CD4-positive, alpha-beta T cell treated with Interferon alpha-2 for 1 hour (primary cell): Measurements from ENCODE around the gene KCNE2.

Source experiments
- DNase-seq, 2 donors: peaks; one replicate each; pipeline ENCODE4 v3.0.0-alpha.2; 2020 to 2022

Gene KCNE2, protein sequence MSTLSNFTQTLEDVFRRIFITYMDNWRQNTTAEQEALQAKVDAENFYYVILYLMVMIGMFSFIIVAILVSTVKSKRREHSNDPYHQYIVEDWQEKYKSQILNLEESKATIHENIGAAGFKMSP

DNA sequence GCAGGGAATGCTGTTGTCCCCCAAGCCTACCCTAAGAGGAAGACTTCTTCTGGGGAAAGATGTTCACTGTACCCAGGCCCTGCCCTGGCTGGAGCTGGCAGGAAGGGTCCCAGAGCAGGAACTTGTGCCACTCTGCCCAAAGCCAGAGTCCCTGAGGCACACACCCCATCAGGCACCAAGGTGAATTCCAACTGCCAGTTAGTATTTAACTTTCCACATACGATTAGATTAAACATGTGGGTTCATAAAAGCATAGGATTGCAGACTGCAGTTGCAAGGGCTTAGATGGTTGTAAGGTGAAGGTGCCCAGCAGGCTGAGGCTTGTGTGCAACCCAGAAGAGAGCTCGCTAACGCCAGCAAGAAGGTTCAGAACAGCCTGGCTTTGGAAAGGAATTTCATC, at the start of gene KCNE2:
Gene KCNE2, plus strand, starts transcription at position 274 of the 400 bp plus-strand sequence. CDS start 6,473 bp downstream, outside the sequence.
- DNase-seq: no peak

- DNase-seq: no peak
Measured at GRCh38 chr21:34319585-34319984, 44.2 kb upstream of the KCNE2 start.

DNA sequence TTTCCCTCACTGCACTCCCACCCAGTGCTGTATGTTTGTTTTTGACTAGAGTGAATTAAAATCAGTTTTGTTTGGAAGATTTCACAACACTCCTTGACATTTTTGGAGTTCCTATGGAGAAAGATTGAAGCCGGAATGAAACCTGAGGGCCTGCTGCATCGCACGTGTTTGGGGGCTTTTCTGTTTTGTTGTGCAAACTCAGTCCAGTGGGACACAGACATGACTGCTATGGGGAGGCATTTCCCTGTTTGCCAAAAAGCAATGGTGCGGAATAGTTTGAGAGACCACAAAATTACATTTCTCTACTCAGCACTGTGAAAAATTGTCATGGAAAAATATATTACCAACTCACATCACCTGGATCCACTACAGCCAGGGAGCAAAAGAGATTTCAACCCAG, 43.8 kb upstream of the KCNE2 start:
- no peak for DNase-seq

DNA sequence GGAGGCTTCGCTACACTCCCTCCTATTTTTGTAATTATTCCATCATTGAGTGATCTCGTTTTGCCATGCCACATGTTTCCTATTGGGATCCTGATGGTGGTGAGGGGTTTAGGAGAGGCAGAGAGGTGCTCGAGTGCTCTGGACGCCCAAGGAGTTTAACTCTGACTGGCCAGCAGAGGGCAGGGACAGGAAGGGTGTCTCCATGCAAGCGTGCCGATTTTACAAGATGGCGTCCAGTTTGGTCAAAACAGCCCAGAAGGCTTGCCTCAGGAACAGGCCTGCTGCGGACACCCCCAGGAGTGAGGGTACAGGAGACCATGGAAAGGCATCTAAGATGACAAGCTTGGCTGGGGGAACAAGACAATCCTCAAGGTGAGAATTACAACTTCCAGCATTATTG, 33.8 kb upstream of the KCNE2 start:
- DNase-seq: no peak

GRCh38 chr21:34331726-34332125, 32.1 kb upstream of the KCNE2 start:
- DNase-seq: no peak

- DNase-seq: no peak
Measured at GRCh38 chr21:34332347-34332746, 31.5 kb upstream of the KCNE2 start.

DNA sequence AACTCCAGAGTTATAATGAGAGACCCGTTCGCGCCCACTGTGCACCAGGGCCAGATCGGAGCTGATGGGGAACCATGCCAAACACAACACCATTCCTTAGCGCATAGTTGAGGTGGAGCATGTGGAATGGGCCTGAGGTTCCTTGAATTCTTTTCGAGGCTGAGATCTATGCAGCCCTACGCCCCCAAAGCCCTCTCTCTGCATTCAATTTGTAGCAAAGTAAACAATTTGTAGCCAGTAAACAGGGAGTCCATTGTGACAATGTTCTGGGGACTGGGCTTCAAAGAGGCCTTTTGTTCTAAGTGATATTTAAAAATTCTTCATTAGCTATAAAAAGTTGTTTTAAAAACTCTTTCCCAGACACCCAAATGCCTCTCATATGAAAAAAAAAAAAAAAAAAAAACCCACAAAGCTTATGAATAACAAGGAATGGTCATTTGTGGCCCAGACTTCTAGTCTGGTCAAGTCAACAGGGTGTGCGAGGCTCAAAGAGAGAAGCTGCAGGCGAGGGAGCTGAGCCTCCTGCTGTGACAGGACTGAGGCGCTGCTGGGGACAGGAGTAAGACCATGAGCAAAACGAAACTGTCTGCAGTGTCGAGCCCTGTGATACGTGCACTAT, 30.6 kb upstream of the KCNE2 start:
- DNase-seq: no peak

- DNase-seq: no peak
Measured at GRCh38 chr21:34335316-34335715, 28.5 kb upstream of the KCNE2 start.

DNA sequence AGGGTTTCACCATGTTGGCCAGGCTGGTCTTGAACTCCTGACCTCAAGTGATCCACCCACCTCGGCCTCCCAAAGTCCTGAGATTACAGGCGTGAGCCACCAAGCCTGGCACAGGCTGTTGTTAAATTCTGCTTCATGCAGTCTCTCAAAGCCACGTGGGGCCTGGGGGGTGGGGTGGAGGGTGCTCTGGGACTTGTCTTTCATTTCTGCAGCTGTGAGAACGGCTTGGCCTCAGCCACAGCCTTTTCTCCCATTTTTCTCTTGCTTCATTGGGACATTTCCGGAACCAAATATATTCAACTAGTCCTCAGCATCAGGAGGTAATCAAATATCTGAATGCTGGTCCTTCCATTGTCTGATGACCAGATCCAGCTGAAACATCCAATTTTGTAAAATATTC, 27.6 kb upstream of the KCNE2 start:
- no peak for DNase-seq

DNA sequence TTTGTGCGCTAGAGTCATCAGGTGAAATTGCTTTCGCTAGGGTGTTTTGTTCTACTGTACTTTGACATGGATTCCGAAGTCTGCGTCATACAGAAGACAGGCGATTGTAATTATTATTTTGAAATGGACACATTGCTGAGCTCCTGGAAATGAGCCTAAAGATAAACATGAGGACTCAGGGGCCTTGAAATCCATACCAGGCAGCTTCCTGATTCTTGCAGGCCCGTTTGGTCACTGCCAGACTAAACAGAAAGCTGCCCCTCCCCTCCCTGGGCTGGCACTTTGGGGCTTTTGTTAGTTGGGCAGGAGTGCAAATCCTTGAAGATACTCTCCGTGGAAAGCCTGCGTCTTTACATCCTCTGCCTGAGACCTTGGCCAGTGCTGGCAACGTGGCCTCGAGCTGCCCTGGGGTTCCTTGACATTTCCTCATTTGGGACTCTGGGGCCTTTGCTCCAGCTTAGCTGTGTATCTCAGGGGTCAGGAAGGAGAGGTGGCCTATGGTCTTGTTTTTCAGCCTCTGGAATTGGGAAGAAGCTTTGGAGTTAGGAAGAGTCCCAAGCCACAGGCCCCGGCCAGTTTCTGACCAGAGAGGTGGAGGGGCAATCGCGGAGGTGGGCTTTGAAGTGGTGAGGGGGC, 26.9 kb upstream of the KCNE2 start:
- DNase-seq: no peak

- no peak for DNase-seq
Measured at GRCh38 chr21:34337741-34338140, 26.1 kb upstream of the KCNE2 start.

DNA sequence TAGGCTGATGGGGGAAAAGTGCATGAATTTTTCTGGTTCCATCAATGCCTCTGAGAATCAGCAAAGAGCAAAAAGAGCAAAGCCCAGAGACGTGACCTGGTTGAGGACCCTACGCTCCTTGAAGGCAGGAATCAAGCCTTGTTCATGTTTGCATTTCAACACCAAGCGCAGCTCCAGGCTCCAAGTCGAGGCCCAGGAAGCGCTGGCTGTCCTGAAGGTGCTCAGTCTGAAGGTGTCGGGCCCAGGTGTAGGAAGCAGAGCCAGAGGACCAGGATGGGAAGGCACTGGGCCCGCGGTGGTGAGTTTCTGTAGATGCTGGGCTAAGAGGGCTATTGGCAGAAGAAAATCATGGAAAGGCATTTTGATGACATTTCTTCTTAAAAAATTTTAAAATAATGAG, 25.6 kb upstream of the KCNE2 start:
- no peak for DNase-seq

DNA sequence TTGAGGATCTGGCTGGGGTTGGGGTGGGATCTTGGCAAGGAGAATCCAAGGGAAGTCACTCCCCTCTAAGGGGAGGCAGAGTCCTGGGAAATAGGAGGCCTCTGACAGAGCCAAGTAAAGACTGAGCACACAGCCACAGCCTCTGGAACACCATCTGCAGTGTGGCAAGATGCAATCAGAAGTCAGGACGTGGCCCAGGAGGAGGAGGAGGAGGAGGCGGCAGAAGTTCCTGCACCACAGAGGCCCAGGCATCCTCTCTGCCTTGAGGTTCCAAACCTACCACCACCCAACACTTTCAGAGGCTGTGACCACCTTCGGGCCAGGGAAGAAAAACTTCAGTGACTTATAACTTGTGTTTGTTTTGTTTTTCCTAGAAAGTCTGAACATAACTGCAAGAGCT, 23.7 kb upstream of the KCNE2 start:
- no peak for DNase-seq

DNA sequence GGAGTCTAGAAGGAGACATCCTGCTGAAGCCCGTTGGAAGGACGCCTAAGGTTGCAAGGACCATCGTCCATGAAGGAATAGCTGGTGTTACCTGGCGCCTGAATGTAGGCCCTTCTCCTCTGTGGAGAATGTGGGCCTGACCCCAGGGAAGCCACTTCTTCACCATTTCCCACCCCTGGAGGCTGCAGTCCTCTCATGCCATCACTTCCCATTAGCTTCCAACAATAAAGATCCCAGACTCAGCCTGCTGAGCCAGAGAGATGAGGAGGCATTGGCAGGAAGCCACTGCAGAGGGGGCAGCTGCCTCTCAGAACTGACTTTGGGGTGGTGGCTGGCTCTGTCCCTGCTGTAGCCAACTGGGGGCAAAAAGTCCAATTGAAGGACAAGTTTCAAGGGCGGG, 21.3 kb upstream of the KCNE2 start:
- DNase-seq: no peak

- DNase-seq: no peak
Measured at GRCh38 chr21:34343347-34343746, 20.5 kb upstream of the KCNE2 start.

DNA sequence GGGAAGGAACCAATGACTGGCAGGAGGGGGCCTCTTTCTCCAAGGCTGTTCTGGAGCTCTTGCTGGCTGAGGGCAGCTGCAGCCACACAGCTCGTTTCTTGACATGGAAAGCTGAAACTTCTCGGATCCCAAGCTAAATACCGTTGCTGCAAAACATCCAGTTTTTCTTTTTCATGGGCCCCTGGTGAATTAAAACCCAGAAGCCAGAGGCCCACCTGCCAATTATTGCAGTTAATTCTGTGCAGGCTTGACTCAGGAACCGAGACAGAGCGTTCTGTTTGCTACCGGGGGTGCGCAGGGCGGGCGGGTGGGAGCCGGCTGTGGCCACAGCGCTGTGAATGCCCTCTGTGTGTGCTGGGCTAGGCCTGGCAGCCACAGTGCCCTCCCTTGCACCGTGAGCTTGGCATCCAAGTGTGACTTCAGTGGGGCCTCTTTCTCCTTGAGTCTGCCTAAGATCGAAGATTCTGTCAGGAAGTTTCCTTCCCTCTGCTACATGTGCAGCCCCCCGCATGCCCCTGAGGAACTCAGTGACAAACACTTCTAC, 19.9 kb upstream of the KCNE2 start:
- DNase-seq: no peak

- no peak for DNase-seq
Measured at GRCh38 chr21:34344584-34344983, 19.2 kb upstream of the KCNE2 start.

DNA sequence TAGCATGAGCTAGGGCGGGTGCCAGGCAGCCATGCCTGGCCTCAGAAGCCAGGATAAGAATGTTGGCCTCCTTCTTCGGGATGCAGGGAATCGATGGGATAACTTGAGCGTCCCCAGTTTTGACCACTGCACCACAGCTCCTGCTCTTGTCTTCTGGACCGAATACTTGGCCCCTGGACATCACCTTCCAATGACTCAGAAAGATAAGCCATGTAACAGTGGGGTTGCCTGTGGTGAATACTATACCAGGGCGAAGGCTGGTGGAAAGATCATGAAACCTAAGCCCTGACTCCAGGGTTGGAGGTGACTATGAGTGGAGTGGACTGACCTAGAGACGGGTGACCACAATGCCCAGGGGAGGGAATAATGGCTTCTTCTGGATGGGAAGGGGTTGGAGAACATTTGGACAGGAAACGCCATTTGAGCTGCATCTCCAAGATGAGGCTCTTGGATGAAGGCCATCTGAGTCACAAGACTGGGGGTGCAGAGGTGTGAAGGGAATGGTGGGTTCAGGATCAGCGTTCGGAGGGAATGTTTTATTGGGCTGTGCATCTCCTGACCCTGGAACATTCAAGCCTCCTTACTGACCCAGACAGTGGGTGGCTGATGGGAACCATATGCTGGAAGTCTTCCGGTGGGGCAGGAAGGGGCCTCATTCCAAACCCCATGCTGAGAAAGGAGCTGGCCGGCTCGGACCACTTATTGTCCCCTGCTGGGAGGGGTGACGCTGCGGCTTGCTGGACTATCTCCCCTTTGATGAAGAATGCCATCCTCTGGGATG, 18.5 kb upstream of the KCNE2 start:
- DNase-seq: no peak

DNA sequence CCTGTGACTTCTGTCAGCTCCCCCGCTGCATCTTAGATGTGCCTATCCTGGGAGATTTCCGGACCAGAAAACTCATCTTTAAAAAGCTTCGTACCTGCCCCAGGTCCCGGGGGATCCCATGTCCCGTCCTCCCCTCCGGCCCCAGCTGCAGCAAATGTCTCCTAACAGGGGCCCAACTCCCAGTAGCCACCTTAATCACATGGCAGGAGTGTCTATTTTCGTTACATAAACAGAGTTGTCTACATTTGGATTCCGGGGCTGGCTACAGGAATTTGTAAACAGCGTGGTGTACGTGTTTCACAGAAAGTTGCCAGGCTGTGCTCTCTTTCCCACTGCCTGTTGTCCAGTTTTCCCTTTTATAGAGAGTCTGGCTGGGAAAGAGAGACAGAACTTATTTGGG, 17.9 kb upstream of the KCNE2 start:
- no peak for DNase-seq

DNA sequence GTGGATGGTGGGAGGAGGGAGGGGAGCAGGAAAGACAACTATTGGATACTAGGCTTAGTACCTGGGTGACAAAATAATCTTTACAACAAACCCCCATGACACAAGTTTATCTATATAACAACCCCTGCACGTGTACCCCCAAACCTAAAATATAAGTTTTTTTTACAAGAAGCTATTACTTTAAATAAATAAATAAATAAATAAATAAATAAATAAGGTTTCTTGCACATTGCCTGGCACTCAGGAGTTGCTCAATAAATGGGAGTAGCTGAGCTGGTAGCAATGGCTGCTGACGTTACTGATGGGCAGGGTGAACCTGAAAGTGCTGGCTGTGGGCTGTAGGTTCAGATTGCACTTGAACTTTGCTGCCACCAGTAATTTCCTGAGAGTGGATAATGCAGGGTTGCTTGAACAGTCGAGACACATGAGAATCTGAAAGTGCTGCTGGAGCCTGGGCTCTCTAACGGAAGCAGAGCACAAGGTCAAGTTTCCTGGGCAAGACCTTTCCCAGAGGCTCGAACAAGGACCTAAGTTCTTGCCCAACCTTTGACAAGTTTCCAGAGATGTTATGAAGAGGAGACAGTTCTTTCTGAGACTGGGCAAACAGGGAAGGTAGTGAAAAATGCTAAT, 14.8 kb upstream of the KCNE2 start:
- no peak for DNase-seq

DNA sequence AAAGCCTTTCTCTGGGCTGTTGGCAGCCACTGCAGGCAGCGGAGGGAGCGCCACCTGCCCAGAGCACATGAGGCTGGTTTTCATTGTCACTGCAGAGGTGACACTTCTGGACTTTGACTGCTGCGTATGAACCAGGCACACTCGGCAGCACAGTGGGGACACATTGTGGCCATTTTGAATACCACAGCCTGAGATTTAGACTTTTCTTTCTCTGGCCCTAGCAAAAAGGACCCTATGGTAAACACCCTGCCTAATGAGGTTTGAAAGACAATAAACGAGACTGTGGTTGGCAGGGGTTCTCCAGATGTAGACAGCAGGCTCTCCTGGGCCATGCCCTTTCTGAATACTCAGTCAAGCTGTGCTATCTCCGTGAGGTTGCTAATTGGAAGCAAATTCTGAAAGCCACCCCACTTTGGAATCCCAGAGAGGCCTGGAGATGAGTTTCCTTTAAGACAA, 12.0 kb upstream of the KCNE2 start:
- DNase-seq: peak; percentile 14 to 25

- no peak for DNase-seq
Measured at GRCh38 chr21:34352556-34352955, 11.2 kb upstream of the KCNE2 start.

DNA sequence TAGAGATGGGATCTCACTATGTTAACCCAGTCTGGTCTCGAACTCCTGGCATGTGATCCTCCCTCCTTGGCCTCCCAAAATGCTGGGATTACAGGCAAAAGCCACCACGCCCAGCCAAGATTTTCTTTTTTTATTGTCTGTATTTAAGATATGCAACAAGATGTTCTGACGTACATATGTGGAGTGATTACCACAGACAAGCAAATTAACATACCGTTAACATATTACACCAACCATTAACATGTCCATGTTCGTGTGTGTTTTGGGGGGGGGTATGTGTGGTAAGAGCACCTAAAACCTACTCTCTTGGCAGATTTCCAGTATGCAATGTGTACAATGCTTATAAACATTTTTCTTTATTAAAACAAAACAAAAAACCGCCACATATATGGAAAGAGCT, 10.6 kb upstream of the KCNE2 start:
- DNase-seq: no peak
